IMR-90 (cell line): ENCODE measurements around the gene CD300LG. TPM values are rescaled to one million over a fixed set of nuclear protein-coding genes. Genes with fewer than 3 reads are reported as not detected.

Experiments
- ATAC-seq: fragments of 200-7000 bp; cut with Tn5 transposase; 2 replicates; pipeline ENCODE4 v1.9.1; 2020; ENCODE audit warnings: low read depth, mild to moderate bottlenecking, moderate library complexity
- BruUV-seq: library from RNA; stranded (reverse); fragments of 400-500 nt; replicated peaks from 2 replicates; lab custom pipeline; 2021; lab: Mats Ljungman, UMichigan
- CTCF ChIA-PET: fragments of 300-600 bp; formaldehyde crosslinking; extraction: SDS; loops from one replicate; lab custom pipeline; 2021; ENCODE audit warnings: antibody characterized with exemption; lab: Yijun Ruan, JAX
- POLR2A ChIA-PET: fragments of 300-600 bp; sonication (Branson Sonifier 250); formaldehyde crosslinking; loops from one replicate; lab custom pipeline; 2022; ENCODE audit warnings: antibody characterized with exemption; ENCODE audit not compliant: unreplicated experiment; lab: Charles Lee
- DNase-seq: peaks from one replicate; pipeline ENCODE4 v3.0.0; 2013
- H2AFZ ChIP-seq: replicated peaks from 2 replicates; pipeline ENCODE3; 2013; ENCODE audit warnings: low read length, mild to moderate bottlenecking; ENCODE audit not compliant: poor library complexity
- H2AK5ac ChIP-seq: 2 replicates; pipeline ENCODE4 v1.6.1; 2013; ENCODE audit warnings: low read depth, low read length, inconsistent platforms
- H2AK9ac ChIP-seq: replicated peaks from 2 replicates; pipeline ENCODE3; 2013; ENCODE audit warnings: mild to moderate bottlenecking, low read depth, low read length, moderate library complexity; ENCODE audit not compliant: poor library complexity
- H2BK120ac ChIP-seq: 2 replicates; pipeline ENCODE4 v1.6.1; 2013; ENCODE audit warnings: low read depth, low read length, inconsistent platforms
- H2BK15ac ChIP-seq: 3 replicates; pipeline ENCODE4 v1.6.1; 2013; ENCODE audit warnings: low read depth, low read length, inconsistent platforms
- H2BK20ac ChIP-seq: 2 replicates; pipeline ENCODE4 v1.6.1; 2013; ENCODE audit warnings: low read depth, mild to moderate bottlenecking, inconsistent platforms, low read length, moderate library complexity
- H2BK5ac ChIP-seq: 2 replicates; pipeline ENCODE4 v1.6.1; 2013; ENCODE audit warnings: mild to moderate bottlenecking, low read depth, low read length, inconsistent platforms; ENCODE audit not compliant: poor library complexity, severe bottlenecking
- H3K14ac ChIP-seq: replicated peaks from 2 replicates; pipeline ENCODE4 v1.6.1; 2013; ENCODE audit warnings: low read depth, low read length, inconsistent platforms
- H3K18ac ChIP-seq: 2 replicates; pipeline ENCODE4 v1.6.1; 2013; ENCODE audit warnings: low read depth, low read length, control low read depth
- H3K23ac ChIP-seq: 2 replicates; pipeline ENCODE4 v1.6.1; 2013; ENCODE audit warnings: low read depth, low read length, inconsistent platforms
- H3K27ac ChIP-seq: 2 replicates; pipeline ENCODE4 v1.5.1; 2013; ENCODE audit warnings: mild to moderate bottlenecking, control low read depth, low read length; ENCODE audit not compliant: insufficient read depth
- H3K27me3 ChIP-seq: 2 replicates; pipeline ENCODE4 v1.6.1; 2013; ENCODE audit warnings: low read length; ENCODE audit not compliant: control insufficient read depth, insufficient read depth
- H3K36me3 ChIP-seq: 2 replicates; pipeline ENCODE4 v1.6.1; 2013; ENCODE audit warnings: low read length, mixed read lengths; ENCODE audit not compliant: control insufficient read depth, insufficient read depth
- H3K4ac ChIP-seq: 2 replicates; pipeline ENCODE4 v1.6.1; 2013; ENCODE audit warnings: low read depth, low read length, inconsistent platforms
- H3K4me1 ChIP-seq: 2 replicates; pipeline ENCODE4 v1.6.1; 2013; ENCODE audit warnings: low read length, mixed read lengths; ENCODE audit not compliant: control insufficient read depth, insufficient read depth
- H3K4me2 ChIP-seq: 2 replicates; pipeline ENCODE4 v1.6.1; 2013; ENCODE audit warnings: low read depth, mild to moderate bottlenecking, control low read depth, low read length, moderate library complexity
- H3K4me3 ChIP-seq: 2 replicates; pipeline ENCODE4 v1.5.1; 2013; ENCODE audit warnings: low read depth, mild to moderate bottlenecking, control low read depth, low read length, moderate library complexity; ENCODE audit not compliant: insufficient read depth
- H3K56ac ChIP-seq: 2 replicates; pipeline ENCODE4 v1.6.1; 2013; ENCODE audit warnings: low read length, inconsistent platforms; ENCODE audit not compliant: insufficient read depth; ENCODE audit errors: extremely low read depth
- H3K79me1 ChIP-seq, 2 experiments: 2 replicates each; pipeline ENCODE4 v1.6.1; 2013; ENCODE audit warnings: low read length in 2 of 2, inconsistent platforms in 1 of 2, low read depth in 1 of 2
- H3K9ac ChIP-seq: 2 replicates; pipeline ENCODE4 v1.6.1; 2013; ENCODE audit warnings: low read depth, low read length, control low read depth
- H3K9me1 ChIP-seq: 2 replicates; pipeline ENCODE4 v1.6.1; 2013; ENCODE audit warnings: low read length, inconsistent platforms; ENCODE audit not compliant: insufficient read depth
- H3K9me3 ChIP-seq: 2 replicates; pipeline ENCODE4 v1.6.1; 2013; ENCODE audit warnings: low read length; ENCODE audit not compliant: control insufficient read depth, insufficient read depth
- H4K20me1 ChIP-seq: 2 replicates; pipeline ENCODE4 v1.6.1; 2013; ENCODE audit warnings: low read length, inconsistent platforms; ENCODE audit not compliant: insufficient read depth
- H4K5ac ChIP-seq: 2 replicates; pipeline ENCODE4 v1.6.1; 2013; ENCODE audit warnings: mild to moderate bottlenecking, low read depth, low read length, control low read depth
- H4K8ac ChIP-seq, 2 experiments: 2 replicates each; pipeline ENCODE4 v1.6.1; 2013; ENCODE audit warnings: low read depth in 2 of 2, low read length in 2 of 2, control low read depth in 1 of 2, inconsistent platforms in 1 of 2
- H4K91ac ChIP-seq: 2 replicates; pipeline ENCODE4 v1.6.1; 2013; ENCODE audit warnings: low read depth, low read length, inconsistent platforms; ENCODE audit not compliant: insufficient read depth
- CEBPB ChIP-seq: IDR thresholded peaks from 2 replicates; pipeline ENCODE4 v1.6.1; 2012; ENCODE audit warnings: low read depth, low read length, improper control_type of control experiment
- RCOR1 ChIP-seq: IDR thresholded peaks from 2 replicates; pipeline ENCODE4 v1.6.1; 2012; ENCODE audit warnings: mild to moderate bottlenecking, low read length, improper control_type of control experiment; ENCODE audit not compliant: insufficient replicate concordance
- SMC3 ChIP-seq: fragments of 150-350 bp; IDR thresholded peaks from 2 replicates; pipeline ENCODE4 v1.6.1; 2016; ENCODE audit warnings: low read depth, mild to moderate bottlenecking, antibody characterized with exemption, low read length, moderate library complexity
- WGBS, 2 experiments: methylation state at CpG; one replicate each; pipeline versions ENCODE4 v1.1.5 to v1.1.7; 2013; ENCODE audit warnings: missing lambda C conversion rate in 2 of 2; ENCODE audit not compliant: insufficient read length in 1 of 2; ENCODE audit errors: extremely low coverage in 2 of 2; 5-methylcytosine and 5-hydroxymethylcytosine counted together
- dilution Hi-C: fragments of 300-500 bp; cut with HindIII; formaldehyde crosslinking; loops from one replicate; pipeline ENCODE4 v1.14.3; 2018; ENCODE audit warnings: low sequenced_read_pairs; ENCODE audit not compliant: unreplicated experiment
- in situ Hi-C: fragments of 300-500 bp; cut with MboI; formaldehyde crosslinking; loops from 3 replicates; pipeline ENCODE4 v1.14.3; 2019; ENCODE audit warnings: low sequenced_read_pairs, inconsistent platforms, mixed read lengths
- intact Hi-C: fragments of 100-400 bp; cut with micrococcal nuclease; formaldehyde crosslinking; loops from 2 replicates; pipeline ENCODE4 v1.10.0; 2022
- polyA plus RNA-seq, 3 experiments: library from polyadenylated mRNA; depleted of rRNA; stranded (reverse); fragments of >200 nt; gene quantifications; 2 replicates each; pipeline ENCODE4 v1.2.3, GENCODE V29; 2012; ENCODE audit warnings: low replicate concordance in 1 of 3
- total RNA-seq: library from RNA; depleted of rRNA; stranded (reverse); fragments of >200 nt; gene quantifications from 2 replicates; pipeline ENCODE4 v1.2.3, GENCODE V29; 2012

Gene CD300LG
- total and polyA plus RNA-seq, 2 of the 4 experiments (the other 2 are of a cell fraction) = not detected

DNA sequence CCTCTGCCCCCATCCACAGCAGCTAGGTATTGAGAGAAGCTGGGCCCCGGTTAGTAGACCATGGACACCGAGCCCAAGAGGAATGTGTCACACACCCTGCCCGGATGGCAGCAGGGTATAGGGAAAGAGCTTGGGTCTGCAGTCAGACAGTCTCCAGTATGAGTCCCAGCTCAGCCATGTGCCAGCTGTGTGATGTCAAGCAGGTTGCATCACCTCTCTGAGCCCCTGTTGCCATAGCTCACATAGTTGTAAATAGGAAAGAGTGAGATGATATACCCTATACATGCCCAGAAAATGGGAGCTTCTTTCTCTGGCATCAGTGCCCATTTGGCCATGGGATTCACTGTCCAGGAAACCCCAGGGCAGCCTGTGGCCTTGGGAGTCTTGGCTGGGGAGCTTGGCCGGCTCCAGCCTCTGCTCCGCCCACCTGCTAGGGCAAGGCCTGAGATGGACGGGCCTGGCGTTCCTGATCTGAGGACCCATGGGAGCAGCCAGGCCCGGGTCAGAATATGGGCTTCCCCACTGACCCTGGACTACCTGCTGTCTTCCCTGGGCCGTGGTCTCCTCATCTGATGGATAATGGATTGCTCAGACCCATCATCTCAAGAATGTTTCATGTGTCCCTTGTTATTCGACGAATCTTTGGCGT lies 13.2 kb downstream of the CD300LG start:
- WGBS, 2 experiments = 69% methylated on average over 4 of the region's 12 CpGs; no CpG with 5 or more reads in 1 of the 2 experiments
- H4K8ac ChIP-seq = no peak overlapping the region
- H3K56ac ChIP-seq = no peak overlapping the region
- H3K27ac ChIP-seq = no peak overlapping the region
- H3K23ac ChIP-seq = no peak overlapping the region
- dilution Hi-C loops (no loop called here), in situ Hi-C loops (no loop called here), intact Hi-C loops (no loop called here)
- H2BK5ac ChIP-seq = no peak overlapping the region
- H2AFZ ChIP-seq = no peak overlapping the region
- H3K9me3 ChIP-seq = no peaks in the 10 kb centered on the region
- H4K20me1 ChIP-seq = no peaks in the 10 kb centered on the region
- no peak overlapping the region for H3K14ac ChIP-seq
- no peak overlapping the region for H2BK15ac ChIP-seq
- no peak overlapping the region for H3K4me2 ChIP-seq
- no peaks in the 10 kb centered on the region for H3K79me1 ChIP-seq
- ChIA-PET CTCF (interaction anchor here (1.8 kb wide), 1 partner anchor 14 kb away, joined by 8 read pairs; the partner anchor contains the start of gene CD300LG), POLR2A (interaction anchor here (0.5 kb wide), 1 partner anchor 9 kb away, joined by 15 read pairs; no protein-coding TSS in a partner anchor)
- H2AK5ac ChIP-seq = no peak overlapping the region
- H2AK9ac ChIP-seq = no peak overlapping the region
- H3K36me3 ChIP-seq = no peaks in the 10 kb centered on the region
- no peak overlapping the region for H4K5ac ChIP-seq
- no peak overlapping the region for H2BK120ac ChIP-seq
- TF ChIP-seq RCOR1 (no peak), CEBPB (peak; percentile 76), SMC3 (no peak)
- no peak overlapping the region for H4K91ac ChIP-seq
- H3K4ac ChIP-seq = no peak overlapping the region
- peaks cover 89% of the 10 kb centered on the region for H3K27me3 ChIP-seq
- H2BK20ac ChIP-seq = no peak overlapping the region
- H3K18ac ChIP-seq = no peak overlapping the region
- no peaks in the 10 kb centered on the region for H3K9me1 ChIP-seq
- ATAC-seq (0 out of 2 replicates have a peak, but pooled peaks have one; percentile 21), DNase-seq (no peak)
- no peak overlapping the region for H3K9ac ChIP-seq
- no TSS peak for BruUV-seq
- no peaks in the 10 kb centered on the region for H3K4me1 ChIP-seq
- no peak overlapping the region for H3K4me3 ChIP-seq
